B cell (primary cell): ENCODE measurements around the gene PPP1R26.

Experiments used
- EZH2 ChIP-seq: IDR thresholded peaks from 2 replicates; pipeline ENCODE4 v1.6.1; 2012; ENCODE audit warnings: borderline replicate concordance, low read depth, mild to moderate bottlenecking, moderate library complexity, low read length; ENCODE audit not compliant: insufficient read depth, poor library complexity, severe bottlenecking
- TF ChIP-seq, protein P1 (sequence below): fragments of 200-600 bp; IDR thresholded peaks from one replicate; pipeline ENCODE4 v1.8.0; 2022; ENCODE audit warnings: antibody characterized with exemption, mild to moderate bottlenecking

DNA sequence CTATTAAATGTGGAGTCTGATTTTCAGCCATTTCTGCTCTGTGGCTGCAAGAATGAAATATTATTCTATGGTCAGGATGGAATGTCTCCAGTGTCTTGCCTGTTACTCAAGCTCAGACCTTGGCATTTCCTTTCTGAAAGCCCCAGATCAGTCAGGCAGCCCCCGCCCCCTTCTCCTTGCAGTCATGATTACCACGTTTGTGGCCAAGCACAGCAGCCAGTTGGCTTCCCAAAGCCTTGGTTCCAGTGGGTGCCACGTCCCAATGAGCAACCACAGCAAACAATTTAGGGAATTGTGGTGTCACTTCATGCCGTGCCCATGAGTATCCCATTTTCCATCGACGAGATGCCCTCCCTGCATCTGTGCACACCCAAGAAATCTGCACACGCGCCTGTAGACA lies 56.6 kb downstream of the PPP1R26 start:
- TF ChIP-seq, protein P1, sequence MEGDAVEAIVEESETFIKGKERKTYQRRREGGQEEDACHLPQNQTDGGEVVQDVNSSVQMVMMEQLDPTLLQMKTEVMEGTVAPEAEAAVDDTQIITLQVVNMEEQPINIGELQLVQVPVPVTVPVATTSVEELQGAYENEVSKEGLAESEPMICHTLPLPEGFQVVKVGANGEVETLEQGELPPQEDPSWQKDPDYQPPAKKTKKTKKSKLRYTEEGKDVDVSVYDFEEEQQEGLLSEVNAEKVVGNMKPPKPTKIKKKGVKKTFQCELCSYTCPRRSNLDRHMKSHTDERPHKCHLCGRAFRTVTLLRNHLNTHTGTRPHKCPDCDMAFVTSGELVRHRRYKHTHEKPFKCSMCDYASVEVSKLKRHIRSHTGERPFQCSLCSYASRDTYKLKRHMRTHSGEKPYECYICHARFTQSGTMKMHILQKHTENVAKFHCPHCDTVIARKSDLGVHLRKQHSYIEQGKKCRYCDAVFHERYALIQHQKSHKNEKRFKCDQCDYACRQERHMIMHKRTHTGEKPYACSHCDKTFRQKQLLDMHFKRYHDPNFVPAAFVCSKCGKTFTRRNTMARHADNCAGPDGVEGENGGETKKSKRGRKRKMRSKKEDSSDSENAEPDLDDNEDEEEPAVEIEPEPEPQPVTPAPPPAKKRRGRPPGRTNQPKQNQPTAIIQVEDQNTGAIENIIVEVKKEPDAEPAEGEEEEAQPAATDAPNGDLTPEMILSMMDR: no peak
- no peak for TF ChIP-seq EZH2
